Activated T-cell treated with anti-CD3 and anti-CD28 coated beads, Interleukin-2, amount 50 U/mL, for 72 hours (primary cell): ENCODE results near the gene ASCC1. TPM values are rescaled to one million over a fixed set of nuclear protein-coding genes. Genes with fewer than 3 reads are reported as not detected.

Source experiments
- ATAC-seq, 2 donors: fragments of 150-1000 bp; cut with Tn5 transposase; replicated peaks in 1 of 2; 2 replicates each; pipeline ENCODE4 v1.10.0; 2021; ENCODE audit warnings: moderate library complexity in 2 of 2, mild to moderate bottlenecking in 1 of 2
- DNase-seq, 2 donors: peaks; one replicate each; pipeline ENCODE4 v3.0.0; 2021 to 2022; ENCODE audit warnings: mixed read lengths in 1 of 2
- H3K27ac Mint-ChIP-seq: one replicate; pipeline ENCODE4 v1.8.0; 2022; ENCODE audit warnings: mild to moderate bottlenecking, moderate library complexity, mixed read lengths
- H3K27me3 Mint-ChIP-seq: one replicate; pipeline ENCODE4 v1.8.0; 2022; ENCODE audit warnings: low read depth, mixed read lengths
- H3K36me3 Mint-ChIP-seq, 2 donors: one replicate each; pipeline ENCODE4 v1.8.0; 2022; ENCODE audit warnings: mixed read lengths in 2 of 2, mild to moderate bottlenecking in 1 of 2; ENCODE audit not compliant: insufficient read depth in 2 of 2
- H3K4me1 Mint-ChIP-seq: one replicate; pipeline ENCODE4 v1.8.0; 2022; ENCODE audit warnings: low read depth, mixed read lengths
- H3K4me3 Mint-ChIP-seq, 2 donors: one replicate each; pipeline ENCODE4 v1.8.0; 2022; ENCODE audit warnings: mild to moderate bottlenecking in 2 of 2, mixed read lengths in 2 of 2, moderate library complexity in 2 of 2
- H3K9me3 Mint-ChIP-seq, 2 donors: one replicate each; pipeline ENCODE4 v1.8.0; 2022; ENCODE audit warnings: mixed read lengths in 2 of 2
- total RNA-seq, 2 donors: library from RNA; stranded (reverse); gene quantifications; one replicate each; pipeline ENCODE4 v1.2.3, GENCODE V29; 2022

Gene ASCC1, protein sequence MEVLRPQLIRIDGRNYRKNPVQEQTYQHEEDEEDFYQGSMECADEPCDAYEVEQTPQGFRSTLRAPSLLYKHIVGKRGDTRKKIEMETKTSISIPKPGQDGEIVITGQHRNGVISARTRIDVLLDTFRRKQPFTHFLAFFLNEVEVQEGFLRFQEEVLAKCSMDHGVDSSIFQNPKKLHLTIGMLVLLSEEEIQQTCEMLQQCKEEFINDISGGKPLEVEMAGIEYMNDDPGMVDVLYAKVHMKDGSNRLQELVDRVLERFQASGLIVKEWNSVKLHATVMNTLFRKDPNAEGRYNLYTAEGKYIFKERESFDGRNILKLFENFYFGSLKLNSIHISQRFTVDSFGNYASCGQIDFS
- 10 to 100 TPM; 81.2 to 84.3 TPM for total RNA-seq

DNA sequence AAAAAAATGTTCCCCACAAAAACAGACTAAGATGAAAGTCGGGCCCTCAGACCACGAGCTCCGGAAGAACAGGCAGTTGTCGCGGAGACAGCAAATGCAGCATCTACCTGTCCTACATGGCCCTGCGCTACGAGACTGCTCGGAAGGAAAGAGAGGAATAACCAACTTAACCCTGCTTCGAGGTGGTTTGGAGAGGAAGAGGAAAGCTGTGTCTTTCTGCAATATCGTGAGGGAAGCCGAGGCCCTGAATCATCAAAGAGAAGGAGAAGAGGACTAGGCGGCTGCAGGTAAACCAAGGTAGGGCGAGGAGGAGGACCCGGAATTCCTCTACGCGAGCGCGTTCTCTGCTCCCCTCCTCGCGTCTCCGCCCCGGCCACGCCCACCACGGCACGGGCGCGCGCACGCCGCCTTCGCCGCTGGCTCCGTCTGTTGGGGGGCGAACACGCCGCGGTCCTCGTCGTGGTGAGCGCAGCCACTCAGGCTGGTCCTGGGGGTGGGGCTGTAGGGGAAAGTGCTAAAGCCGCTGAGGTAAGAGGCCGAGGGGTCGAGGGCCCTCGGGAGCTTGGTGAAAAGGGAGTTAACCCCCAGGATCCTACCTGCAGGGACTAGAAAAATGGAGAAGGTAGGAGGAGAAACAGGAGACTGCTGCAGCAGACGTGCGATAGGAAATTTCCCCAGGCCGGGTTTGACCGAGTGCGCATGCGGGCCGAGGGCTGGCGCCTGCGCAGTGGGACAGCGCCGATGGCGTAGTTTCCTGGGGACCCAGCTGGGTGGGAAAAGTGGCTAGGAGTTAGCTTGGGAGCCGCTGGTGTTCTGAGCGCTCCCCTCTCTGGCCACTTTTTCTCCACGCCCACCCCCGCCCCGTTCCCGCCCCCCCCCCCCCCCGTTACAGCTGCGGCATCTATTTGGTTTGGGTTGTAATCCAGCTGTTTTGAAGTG lies at the start of gene ASCC1, which contains the start of gene ANAPC16:
ASCC1 (minus strand) TSS at position 666 of the 939 bp plus-strand sequence. CDS start 2,978 bp downstream, outside the sequence.
ANAPC16 (plus strand) TSS at position 402 of the 939 bp plus-strand sequence. CDS start 7,903 bp downstream, outside the sequence.
- peaks cover 74% of the 10 kb centered on the region for H3K4me1 Mint-ChIP-seq
- H3K27me3 Mint-ChIP-seq = no peaks in the 10 kb centered on the region
- no peaks in the 10 kb centered on the region for H3K9me3 Mint-ChIP-seq
- H3K4me3 Mint-ChIP-seq = peak within 1 kb of the TSS; percentile 93 to 99
- DNase-seq (peak; percentile 96 to 98), ATAC-seq (peak; percentile 86 to 89)
- peaks cover 5 to 26% of the 10 kb centered on the region in 2 donors for H3K36me3 Mint-ChIP-seq
- peak within 1 kb of the TSS; percentile 99 for H3K27ac Mint-ChIP-seq

DNA sequence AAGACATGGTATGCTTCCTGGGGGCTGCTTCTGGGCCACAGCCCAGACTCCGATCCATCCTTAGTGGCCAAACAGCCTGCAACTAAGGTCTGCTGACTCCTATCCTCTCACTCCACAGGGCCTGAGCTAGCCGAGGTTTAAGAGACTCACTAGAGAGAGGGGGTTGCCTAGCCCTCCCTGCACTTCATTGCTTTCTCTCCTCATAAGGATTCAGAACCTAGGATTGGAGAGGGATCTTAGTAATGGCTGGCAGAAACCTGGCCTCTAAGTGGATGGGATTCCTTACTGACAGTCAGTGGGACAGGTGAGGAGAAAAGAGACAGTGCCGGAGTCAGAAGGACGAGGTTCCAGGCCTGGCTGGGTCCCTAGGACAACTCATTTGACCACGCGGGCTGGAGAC lies 49.4 kb upstream of the ASCC1 start:
- Mint-ChIP-seq H3K4me1 (peaks cover 46% of the 10 kb centered on the region), H3K27ac (no peak overlapping the region), H3K4me3 (no peak overlapping the region), H3K36me3 (peaks cover 0 to 1% of the 10 kb centered on the region in 2 donors), H3K9me3 (no peaks in the 10 kb centered on the region), H3K27me3 (no peaks in the 10 kb centered on the region)
- ATAC-seq (no peak), DNase-seq (no peak)

DNA sequence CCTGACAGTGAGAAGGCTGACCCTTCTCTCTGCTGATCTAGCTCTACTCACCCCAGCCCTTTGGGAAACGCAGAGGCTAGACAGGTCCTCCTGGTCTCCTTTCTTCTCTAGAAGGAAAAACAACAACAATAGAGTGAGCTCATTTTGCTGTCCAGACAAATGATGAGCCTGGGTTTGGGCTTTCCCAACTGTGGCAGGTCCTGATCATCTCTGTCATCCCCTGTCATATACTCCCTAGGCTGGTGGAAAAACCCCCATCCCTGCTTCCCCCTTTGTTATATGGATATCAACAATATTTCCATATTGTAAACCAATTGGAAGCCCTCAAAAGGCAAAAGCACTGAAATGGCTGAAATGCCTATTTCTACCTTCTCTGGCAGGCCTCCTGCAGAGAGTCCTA lies 48.5 kb upstream of the ASCC1 start:
- Mint-ChIP-seq H3K4me3 (no peak overlapping the region), H3K9me3 (no peaks in the 10 kb centered on the region), H3K4me1 (peaks cover 51% of the 10 kb centered on the region), H3K27ac (no peak overlapping the region), H3K36me3 (peaks cover 0 to 1% of the 10 kb centered on the region in 2 donors), H3K27me3 (no peaks in the 10 kb centered on the region)
- no peak for ATAC-seq
- no peak for DNase-seq

DNA sequence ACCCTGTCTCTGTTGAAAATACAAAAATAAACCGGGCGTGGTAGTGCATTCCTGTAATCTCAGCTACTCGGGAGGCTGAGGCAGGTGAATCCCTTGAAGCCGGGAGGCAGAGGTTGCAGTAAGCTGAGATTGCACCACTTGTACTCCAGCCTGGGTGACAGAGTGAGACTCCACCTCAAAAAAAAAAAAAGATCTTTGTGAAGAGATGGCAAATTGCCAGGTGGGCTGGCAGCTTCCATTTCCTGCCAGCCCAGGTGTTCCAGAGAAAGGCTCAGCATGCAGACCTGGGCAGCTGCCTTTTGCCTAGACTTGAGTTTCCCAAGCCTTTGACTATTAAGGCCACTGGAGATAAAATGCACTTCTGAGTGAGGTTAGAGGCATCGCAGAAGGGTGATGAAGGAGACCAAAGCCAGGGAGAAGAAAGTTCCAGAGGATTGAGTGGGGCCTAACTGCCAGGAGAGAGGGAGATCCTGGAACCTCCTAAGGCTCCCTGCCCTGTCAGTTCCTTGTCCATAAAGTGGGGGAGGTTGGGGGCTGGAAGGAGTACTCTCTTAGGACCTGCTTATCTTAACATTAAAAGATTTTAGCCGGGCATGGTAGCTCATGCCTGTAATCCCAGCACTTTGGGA lies 47.7 kb upstream of the ASCC1 start:
- DNase-seq (no peak), ATAC-seq (no peak)
- H3K36me3 Mint-ChIP-seq = peaks cover 0 to 1% of the 10 kb centered on the region in 2 donors
- peaks cover 59% of the 10 kb centered on the region for H3K4me1 Mint-ChIP-seq
- peak overlapping the region; percentile 81 for H3K27ac Mint-ChIP-seq
- no peaks in the 10 kb centered on the region for H3K27me3 Mint-ChIP-seq
- peak overlapping the region; percentile 53 to 75 for H3K4me3 Mint-ChIP-seq
- H3K9me3 Mint-ChIP-seq = no peaks in the 10 kb centered on the region

DNA sequence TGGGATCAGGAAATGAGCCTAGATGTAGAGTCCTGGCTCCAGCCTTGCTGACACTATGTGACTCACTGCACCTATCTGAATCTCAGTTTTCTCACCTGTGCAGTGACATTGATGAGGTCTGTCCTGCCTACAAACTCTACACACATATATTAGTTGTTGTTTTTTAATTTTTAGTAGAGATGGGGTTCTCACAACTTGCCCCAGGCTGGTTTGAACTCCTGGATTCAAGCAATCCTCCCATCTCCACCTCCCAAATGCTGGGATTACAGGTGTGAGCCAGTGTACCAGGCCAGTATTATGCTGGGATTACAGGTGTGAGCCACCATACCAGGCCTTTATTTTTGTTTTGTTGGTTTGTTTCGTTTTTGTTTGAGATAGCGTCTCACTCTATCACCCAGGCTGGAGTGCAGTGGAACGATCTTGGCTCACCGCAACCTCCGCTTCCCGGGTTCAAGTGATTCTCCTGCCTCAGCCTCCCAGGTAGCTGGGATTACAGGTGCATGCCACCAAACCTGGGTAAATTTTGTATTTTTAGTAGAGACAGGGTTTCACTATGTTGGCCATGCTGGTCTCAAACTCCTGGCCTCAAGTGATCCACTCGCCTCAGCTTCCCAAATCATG lies 45.8 kb upstream of the ASCC1 start:
- DNase-seq = no peak
- H3K36me3 Mint-ChIP-seq = peaks cover 0 to 1% of the 10 kb centered on the region in 2 donors

DNA sequence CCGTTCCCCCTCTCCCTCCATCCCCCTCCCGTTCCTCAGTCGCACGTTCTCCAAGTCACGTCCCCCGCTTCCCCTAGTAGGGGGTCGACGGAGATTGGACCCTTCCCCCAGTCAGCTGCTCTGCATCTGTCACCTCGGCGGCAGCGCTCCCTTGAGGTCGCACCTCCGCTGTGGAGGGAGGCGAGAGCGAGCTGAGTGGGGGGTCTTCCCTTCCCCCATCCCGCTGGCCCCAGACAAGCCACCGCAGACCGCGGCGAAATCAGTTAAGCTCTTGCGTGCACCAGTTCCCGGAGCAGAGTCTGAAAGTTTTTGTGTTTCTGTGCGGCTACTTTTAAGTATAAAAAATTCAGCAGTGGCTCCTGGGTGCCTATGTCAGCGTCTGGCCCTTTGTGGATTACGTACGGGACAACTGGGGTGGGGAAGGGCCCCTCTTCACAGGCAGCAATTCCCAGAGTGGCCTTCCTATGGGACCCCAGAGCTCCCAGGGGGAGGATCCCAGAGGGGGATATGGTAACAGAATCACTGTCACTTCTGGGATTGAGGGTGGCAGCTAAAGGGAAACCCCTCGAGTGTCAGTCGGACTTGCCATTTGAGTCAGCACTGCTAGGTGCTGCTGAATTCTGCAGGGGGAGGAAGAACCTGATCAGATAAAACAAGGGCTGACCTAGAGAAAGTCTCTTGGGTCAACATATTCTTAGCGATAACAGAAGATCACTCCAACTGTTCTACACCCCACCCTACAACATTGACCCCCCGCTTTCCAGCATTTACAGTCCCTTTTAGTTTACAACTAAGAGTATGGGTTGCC lies 45.1 kb upstream of the ASCC1 start:
- ATAC-seq (peak; percentile 67), DNase-seq (peak; percentile 84 to 89)
- Mint-ChIP-seq H3K27me3 (no peaks in the 10 kb centered on the region), H3K9me3 (no peaks in the 10 kb centered on the region), H3K27ac (peak overlapping the region; percentile 95), H3K4me1 (peaks cover 77% of the 10 kb centered on the region), H3K36me3 (peaks cover 0 to 1% of the 10 kb centered on the region in 2 donors), H3K4me3 (peak overlapping the region; percentile 91 to 95)

More for the DNA sequence above, 45.8 kb upstream of the ASCC1 start:
- ATAC-seq = peak; percentile 39 to 44
- Mint-ChIP-seq H3K4me1 (peaks cover 70% of the 10 kb centered on the region), H3K27me3 (no peaks in the 10 kb centered on the region), H3K9me3 (no peaks in the 10 kb centered on the region), H3K4me3 (peak overlapping the region; percentile 91 to 95), H3K27ac (peak overlapping the region; percentile 95)

DNA sequence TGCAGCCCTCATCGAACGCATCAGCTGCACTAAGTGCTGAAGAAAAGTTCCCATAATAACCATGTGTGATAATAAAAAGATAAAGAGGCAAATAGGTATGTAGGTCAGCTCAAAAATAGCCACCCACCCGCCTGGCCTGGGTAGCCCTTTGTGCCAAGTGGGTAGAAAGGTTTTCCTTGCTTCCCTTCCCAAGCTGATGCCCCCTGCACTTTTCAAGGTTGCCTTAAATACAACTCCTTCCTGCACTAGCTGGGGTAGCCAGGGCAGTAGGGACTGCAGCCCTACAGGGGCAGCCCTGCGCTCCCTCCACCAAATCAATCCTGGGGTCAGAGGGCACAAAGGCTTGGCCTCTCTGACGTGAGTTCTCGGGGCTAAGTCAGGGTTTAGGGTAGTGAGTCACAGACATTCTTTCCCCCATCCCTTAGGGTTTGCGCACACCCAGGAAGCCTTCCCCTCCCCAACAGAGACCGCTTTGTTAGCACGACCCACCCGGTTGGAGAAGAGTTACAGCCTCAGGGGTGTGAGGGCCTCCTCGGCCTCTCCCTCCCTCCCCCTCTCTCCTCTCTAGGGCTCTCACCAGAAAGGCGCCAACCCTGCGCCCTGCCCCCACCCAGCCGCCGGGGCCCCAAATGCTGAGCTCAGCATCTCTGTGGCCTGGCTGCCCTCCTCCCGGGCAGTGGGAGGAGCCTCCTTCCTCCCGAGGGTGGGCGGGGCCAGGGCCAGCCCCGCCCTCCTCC lies 44.3 kb upstream of the ASCC1 start:
- no peaks in the 10 kb centered on the region for H3K9me3 Mint-ChIP-seq
- peak; percentile 94 to 95 for DNase-seq
- H3K36me3 Mint-ChIP-seq = peaks cover 0 to 1% of the 10 kb centered on the region in 2 donors
- no peaks in the 10 kb centered on the region for H3K27me3 Mint-ChIP-seq
- peak overlapping the region; percentile 91 to 95 for H3K4me3 Mint-ChIP-seq
- ATAC-seq = peak; percentile 77 to 83
- H3K27ac Mint-ChIP-seq = peak overlapping the region; percentile 95
- H3K4me1 Mint-ChIP-seq = peaks cover 83% of the 10 kb centered on the region

DNA sequence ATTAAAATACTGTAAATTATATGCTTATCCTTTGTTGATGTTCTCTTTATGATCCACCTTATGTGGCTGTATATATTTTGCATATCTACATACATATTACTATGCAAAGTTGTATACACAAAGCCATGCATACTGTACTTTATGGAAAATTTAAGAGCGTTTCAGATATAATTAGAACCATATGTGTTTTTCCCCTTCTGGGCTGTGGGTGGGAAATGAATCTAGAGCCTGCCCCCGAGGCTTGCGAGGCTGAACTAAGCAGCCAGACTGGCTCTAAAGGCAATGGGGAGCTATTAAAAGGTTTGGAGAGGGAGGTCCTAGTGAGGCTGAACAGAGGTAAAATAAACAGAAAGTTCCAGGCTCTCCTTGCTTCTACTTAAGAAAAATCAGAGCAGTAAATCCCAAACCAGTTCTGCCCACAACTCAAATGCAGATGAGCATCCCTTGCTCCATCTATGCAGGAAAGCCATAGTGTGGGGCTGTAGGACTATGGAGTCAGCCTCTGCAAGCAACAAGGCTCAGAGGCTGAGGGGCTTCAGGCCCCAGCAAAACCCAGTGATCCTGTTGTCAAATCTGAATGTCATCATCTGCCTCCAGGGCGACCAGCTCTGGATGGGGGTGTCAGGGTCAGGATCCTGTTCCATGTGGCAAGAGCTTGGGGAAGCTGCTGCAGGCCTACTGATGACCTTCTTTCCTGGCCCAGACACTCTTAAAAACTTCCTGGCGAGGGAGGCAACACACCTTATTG lies 43.6 kb upstream of the ASCC1 start:
- peak overlapping the region; percentile 95 for H3K27ac Mint-ChIP-seq
- H3K27me3 Mint-ChIP-seq = no peaks in the 10 kb centered on the region
- DNase-seq (peak in 1 of 2 donors; percentile 30), ATAC-seq (no peak)
- H3K4me3 Mint-ChIP-seq = peak overlapping the region; percentile 91 to 95
- H3K36me3 Mint-ChIP-seq = peaks cover 0 to 1% of the 10 kb centered on the region in 2 donors
- no peaks in the 10 kb centered on the region for H3K9me3 Mint-ChIP-seq
- peaks cover 86% of the 10 kb centered on the region for H3K4me1 Mint-ChIP-seq

DNA sequence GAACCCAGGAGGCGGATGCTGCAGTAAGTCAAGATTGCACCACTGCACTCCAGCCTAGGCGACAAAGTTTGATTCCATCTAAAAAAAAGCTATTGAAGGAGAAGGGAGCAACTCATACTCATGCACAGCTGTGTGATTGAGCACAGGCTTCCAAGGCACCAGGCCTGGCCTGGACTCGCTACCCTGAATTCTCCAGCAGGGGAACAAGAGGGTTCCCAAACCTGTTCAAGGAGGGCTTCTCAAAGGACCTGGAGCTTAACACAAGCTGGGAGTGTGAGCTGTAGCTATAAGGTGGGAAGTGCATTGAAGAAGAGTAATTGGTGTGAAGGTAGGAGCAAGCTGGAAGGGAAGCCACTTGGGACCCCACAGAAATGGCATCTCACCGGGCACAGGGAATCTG lies 42.5 kb upstream of the ASCC1 start:
- peak overlapping the region; percentile 19 to 39 for H3K4me3 Mint-ChIP-seq
- no peak for ATAC-seq

DNA sequence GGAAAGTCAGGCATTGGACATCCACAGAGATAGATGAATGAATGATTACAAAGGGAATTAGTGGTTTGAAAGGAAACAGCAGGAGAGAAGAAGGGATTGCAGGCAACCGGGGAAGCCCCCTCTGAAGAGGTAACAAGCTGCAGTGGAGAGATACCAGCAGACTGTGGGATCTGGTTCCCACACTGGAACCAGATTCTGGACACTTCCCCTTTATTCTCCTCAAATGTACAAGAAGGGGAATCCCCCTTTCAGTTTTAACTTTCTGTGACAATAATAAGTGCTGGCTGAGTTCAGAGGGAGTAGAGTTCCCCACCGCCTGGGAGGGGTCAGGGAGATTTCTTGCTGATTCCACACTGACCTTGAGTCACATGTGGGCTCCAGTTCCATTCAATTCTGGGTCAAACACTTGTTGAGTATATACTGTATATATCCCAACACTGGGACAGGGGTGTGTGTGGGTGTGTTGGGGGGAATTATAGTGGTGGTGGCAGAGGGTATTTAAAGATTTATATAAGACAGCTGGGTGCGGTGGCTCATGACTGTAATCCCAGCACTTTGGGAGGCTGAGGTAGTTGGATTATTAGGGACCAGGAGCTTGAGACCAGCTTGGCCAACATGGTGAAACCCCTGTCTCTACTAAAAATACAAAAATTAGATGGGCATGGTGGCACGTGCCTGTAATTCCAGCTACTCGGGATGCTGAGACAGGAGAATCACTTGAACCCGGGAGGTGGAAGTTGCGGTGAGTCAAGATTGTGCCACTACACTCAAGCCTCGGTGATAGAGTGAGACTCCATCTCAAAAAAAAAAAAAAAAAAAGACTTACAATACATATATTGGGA lies 41.2 kb upstream of the ASCC1 start:
- Mint-ChIP-seq H3K4me3 (peak overlapping the region; percentile 10 to 15), H3K27ac (no peak overlapping the region), H3K27me3 (no peaks in the 10 kb centered on the region), H3K9me3 (no peaks in the 10 kb centered on the region), H3K36me3 (no peaks in the 10 kb centered on the region), H3K4me1 (peaks cover 88% of the 10 kb centered on the region)
- ATAC-seq (no peak), DNase-seq (no peak)

More for the DNA sequence above, 42.5 kb upstream of the ASCC1 start:
- no peak for DNase-seq
- H3K4me1 Mint-ChIP-seq = peaks cover 85% of the 10 kb centered on the region
- H3K27me3 Mint-ChIP-seq = no peaks in the 10 kb centered on the region
- peak overlapping the region; percentile 79 for H3K27ac Mint-ChIP-seq
- H3K36me3 Mint-ChIP-seq = no peaks in the 10 kb centered on the region
- no peaks in the 10 kb centered on the region for H3K9me3 Mint-ChIP-seq
